WI38 (cell line): ENCODE measurements around the gene L3MBTL2.

Experiments
- H3K4me3 ChIP-seq: 2 replicates; pipeline ENCODE4 v1.5.1; 2011; ENCODE audit warnings: low read depth, mild to moderate bottlenecking, control low read depth, low read length
- CTCF ChIP-seq: IDR thresholded peaks from 2 replicates; pipeline ENCODE4 v1.5.1; 2012; ENCODE audit warnings: low read depth, mild to moderate bottlenecking, control low read depth, low read length

Gene L3MBTL2

GRCh38 chr22:41204992-41205900 is at the start of gene L3MBTL2:
Gene L3MBTL2, plus strand, starts transcription at chr22:41205312. Its CDS starts 51 bp downstream, at chr22:41205363.
- no peak for TF ChIP-seq CTCF
- H3K4me3 ChIP-seq: peak within 1 kb of the TSS; percentile 96

DNA sequence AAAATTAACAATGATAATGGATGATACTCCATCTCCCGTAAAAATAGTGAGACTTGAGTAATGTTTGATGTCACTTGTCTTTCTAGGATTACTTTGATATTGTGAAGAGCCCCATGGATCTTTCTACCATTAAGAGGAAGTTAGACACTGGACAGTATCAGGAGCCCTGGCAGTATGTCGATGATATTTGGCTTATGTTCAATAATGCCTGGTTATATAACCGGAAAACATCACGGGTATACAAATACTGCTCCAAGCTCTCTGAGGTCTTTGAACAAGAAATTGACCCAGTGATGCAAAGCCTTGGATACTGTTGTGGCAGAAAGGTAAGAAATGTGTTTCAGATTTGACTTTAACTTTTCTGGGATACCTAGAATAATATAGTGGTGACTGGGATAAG is 48.0 kb upstream of the L3MBTL2 start:
- no peak for TF ChIP-seq CTCF
- no peak overlapping the region for H3K4me3 ChIP-seq

- H3K4me3 ChIP-seq: no peak overlapping the region
- no peak for TF ChIP-seq CTCF
Observed at GRCh38 chr22:41169157-41169556, 36.0 kb upstream of the L3MBTL2 start.

DNA sequence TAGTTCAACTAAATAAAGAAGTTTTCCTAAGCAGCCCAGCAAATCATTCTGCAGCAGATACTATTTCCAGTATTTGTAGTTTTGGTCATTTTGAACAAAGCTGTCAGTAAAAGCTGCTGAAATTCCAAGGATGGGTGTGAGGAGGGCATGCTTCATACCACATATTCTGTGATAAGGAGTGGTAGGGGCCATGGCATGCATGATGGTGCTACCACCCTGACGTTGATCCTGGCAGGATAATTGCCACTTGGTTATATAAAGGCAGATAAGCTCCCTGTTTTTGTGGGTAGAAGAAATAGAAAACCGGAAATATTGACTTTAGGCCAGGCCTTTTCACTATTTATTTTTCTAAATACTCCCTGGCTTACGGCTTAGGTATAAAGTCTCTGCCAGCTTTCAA is 33.1 kb upstream of the L3MBTL2 start:
- no peak for TF ChIP-seq CTCF
- no peak overlapping the region for H3K4me3 ChIP-seq

- H3K4me3 ChIP-seq: no peak overlapping the region
- TF ChIP-seq CTCF: no peak
Observed at GRCh38 chr22:41175546-41175945, 29.6 kb upstream of the L3MBTL2 start.

DNA sequence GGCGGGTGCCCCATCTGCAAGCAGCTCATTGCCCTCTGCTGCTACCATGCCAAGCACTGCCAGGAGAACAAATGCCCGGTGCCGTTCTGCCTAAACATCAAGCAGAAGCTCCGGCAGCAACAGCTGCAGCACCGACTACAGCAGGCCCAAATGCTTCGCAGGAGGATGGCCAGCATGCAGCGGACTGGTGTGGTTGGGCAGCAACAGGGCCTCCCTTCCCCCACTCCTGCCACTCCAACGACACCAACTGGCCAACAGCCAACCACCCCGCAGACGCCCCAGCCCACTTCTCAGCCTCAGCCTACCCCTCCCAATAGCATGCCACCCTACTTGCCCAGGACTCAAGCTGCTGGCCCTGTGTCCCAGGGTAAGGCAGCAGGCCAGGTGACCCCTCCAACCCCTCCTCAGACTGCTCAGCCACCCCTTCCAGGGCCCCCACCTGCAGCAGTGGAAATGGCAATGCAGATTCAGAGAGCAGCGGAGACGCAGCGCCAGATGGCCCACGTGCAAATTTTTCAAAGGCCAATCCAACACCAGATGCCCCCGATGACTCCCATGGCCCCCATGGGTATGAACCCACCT is 28.0 kb upstream of the L3MBTL2 start:
- no peak for TF ChIP-seq CTCF

GRCh38 chr22:41177622-41178424 is 27.3 kb upstream of the L3MBTL2 start:
- H3K4me3 ChIP-seq: no peak overlapping the region
- TF ChIP-seq CTCF: no peak

More for the DNA sequence above, 28.0 kb upstream of the L3MBTL2 start:
- no peak overlapping the region for H3K4me3 ChIP-seq
